GM18519 (cell line): Measurements from ENCODE around the gene MFSD11.

Source experiments
- ATAC-seq: cut with Tn5 transposase; IDR thresholded peaks from one replicate; pipeline ENCODE4 v1.9.1; 2021; ENCODE audit warnings: mild to moderate bottlenecking, moderate library complexity; ENCODE audit not compliant: unreplicated experiment, low FRiP score

Gene MFSD11

DNA sequence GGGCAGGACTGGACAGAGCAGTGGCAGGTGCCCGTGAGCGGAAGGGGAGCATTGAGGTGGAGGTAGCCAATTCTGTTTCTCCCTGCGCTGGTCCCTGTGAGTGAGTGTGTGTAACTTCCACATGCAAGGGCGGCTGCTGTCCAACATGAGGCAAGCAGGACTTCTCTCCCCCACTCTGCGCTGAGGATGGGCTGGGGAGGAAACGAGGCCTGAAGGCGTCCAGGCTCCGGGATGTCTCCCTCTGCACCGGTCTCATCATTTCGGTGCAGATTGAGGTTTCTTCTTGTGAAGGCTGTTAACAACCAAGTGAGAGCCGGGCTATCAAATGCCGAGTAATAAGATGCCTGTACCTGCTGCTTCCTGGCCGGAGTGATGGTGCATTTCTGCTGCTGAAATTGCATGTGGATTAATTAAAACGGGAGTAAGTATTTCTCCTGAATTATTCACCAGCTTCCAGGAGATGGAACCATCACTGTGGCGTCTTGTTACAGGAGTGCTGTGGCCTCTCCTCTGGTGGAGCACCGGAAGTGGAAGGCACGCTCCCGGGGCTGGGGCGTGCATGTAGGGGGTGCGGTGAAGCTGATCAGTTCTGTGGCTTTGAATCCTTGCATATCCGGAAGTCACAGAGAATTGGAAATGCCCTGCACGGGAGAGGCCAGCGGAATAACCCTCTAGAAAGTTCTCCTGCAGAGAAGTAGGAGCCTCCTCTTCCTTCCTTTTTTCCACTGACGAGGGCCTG lies 88.6 kb downstream of the MFSD11 start:
- no peak for ATAC-seq

DNA sequence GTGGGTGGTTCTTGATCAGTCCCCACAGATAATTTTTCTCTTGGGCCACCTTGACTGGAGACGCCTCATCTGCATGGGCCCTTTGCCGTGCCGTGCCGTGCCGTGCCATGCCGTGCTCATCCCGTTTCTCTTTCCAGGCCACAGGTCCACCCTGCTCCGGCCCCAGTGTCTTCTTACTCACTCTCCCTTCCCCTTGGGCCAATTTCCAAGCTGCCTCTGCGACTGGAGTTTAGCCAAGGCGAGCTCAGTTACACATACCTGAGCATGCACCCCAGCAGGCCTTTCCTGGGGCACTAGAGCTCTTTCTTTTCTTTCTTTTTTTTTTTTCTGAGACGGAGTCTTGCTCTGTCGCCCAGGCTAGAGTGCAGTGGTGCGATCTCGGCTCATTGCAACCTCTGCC lies 89.8 kb downstream of the MFSD11 start:
- no peak for ATAC-seq
